Astrocyte (in vitro differentiated cells and primary cell): ENCODE measurements around the gene SLC39A7. TPM values are rescaled to one million over a fixed set of nuclear protein-coding genes. Genes with fewer than 3 reads are reported as not detected.
A peak's percentile ranks its signal among the peaks of the same experiment; 100 is the strongest.

Source experiments
- DNase-seq: peaks from one replicate; pipeline ENCODE4 v3.0.0-alpha.2; 2010; ENCODE audit warnings: low read depth
- FAIRE-seq: peaks from 2 replicates; lab custom pipeline; 2011; peaks lifted over from hg19 to GRCh38; lab: Jason Lieb, UNC
- H2AFZ ChIP-seq: 2 replicates; pipeline ENCODE4 v1.6.0; 2012; ENCODE audit warnings: low read depth, low read length, inconsistent platforms
- H3K27ac ChIP-seq: 2 replicates; pipeline ENCODE4 v1.5.1; 2011; ENCODE audit warnings: low read depth, low read length, inconsistent platforms
- H3K27me3 ChIP-seq: 2 replicates; pipeline ENCODE4 v1.6.0; 2011; ENCODE audit warnings: low read length, inconsistent platforms; ENCODE audit not compliant: insufficient read depth
- H3K36me3 ChIP-seq: 2 replicates; pipeline ENCODE4 v1.5.1; 2011; ENCODE audit warnings: low read length, inconsistent platforms; ENCODE audit not compliant: insufficient read depth
- H3K4me1 ChIP-seq: 2 replicates; pipeline ENCODE4 v1.5.1; 2011; ENCODE audit warnings: low read length, inconsistent platforms; ENCODE audit not compliant: insufficient read depth
- H3K4me2 ChIP-seq: 2 replicates; pipeline ENCODE4 v1.6.0; 2012; ENCODE audit warnings: low read length, inconsistent platforms
- H3K4me3 ChIP-seq: 2 replicates; pipeline ENCODE4 v1.5.1; 2011; ENCODE audit warnings: low read depth, mild to moderate bottlenecking, low read length, inconsistent platforms; ENCODE audit not compliant: insufficient read depth
- H3K79me2 ChIP-seq: 2 replicates; pipeline ENCODE4 v1.6.0; 2012; ENCODE audit warnings: mild to moderate bottlenecking, low read length, inconsistent platforms; ENCODE audit not compliant: insufficient read depth
- H3K9ac ChIP-seq: 2 replicates; pipeline ENCODE4 v1.6.0; 2012; ENCODE audit warnings: mild to moderate bottlenecking, low read length, inconsistent platforms
- H3K9me3 ChIP-seq: 2 replicates; pipeline ENCODE4 v1.5.1; 2012; ENCODE audit warnings: low read depth, mild to moderate bottlenecking, low read length, inconsistent platforms; ENCODE audit not compliant: insufficient read depth
- H4K20me1 ChIP-seq: 2 replicates; pipeline ENCODE4 v1.6.0; 2012; ENCODE audit warnings: low read length, inconsistent platforms; ENCODE audit not compliant: insufficient read depth
- H3K27ac Mint-ChIP-seq: one replicate; pipeline ENCODE4 v1.8.0; 2021; ENCODE audit warnings: mild to moderate bottlenecking, mixed read lengths; ENCODE audit not compliant: unreplicated experiment
- H3K27me3 Mint-ChIP-seq: one replicate; pipeline ENCODE4 v1.8.0; 2021; ENCODE audit warnings: low read depth, mixed read lengths; ENCODE audit not compliant: unreplicated experiment
- H3K36me3 Mint-ChIP-seq: one replicate; pipeline ENCODE4 v1.8.0; 2021; ENCODE audit warnings: low read depth, mixed read lengths; ENCODE audit not compliant: unreplicated experiment
- H3K4me1 Mint-ChIP-seq: one replicate; pipeline ENCODE4 v1.8.0; 2021; ENCODE audit warnings: low read depth, mixed read lengths; ENCODE audit not compliant: unreplicated experiment
- H3K4me3 Mint-ChIP-seq: one replicate; pipeline ENCODE4 v1.8.0; 2021; ENCODE audit warnings: mild to moderate bottlenecking, moderate library complexity, mixed read lengths; ENCODE audit not compliant: unreplicated experiment
- H3K9me3 Mint-ChIP-seq: one replicate; pipeline ENCODE4 v1.8.0; 2021; ENCODE audit warnings: mild to moderate bottlenecking, mixed read lengths; ENCODE audit not compliant: unreplicated experiment
- CTCF ChIP-seq: IDR thresholded peaks from 2 replicates; pipeline ENCODE4 v1.5.1; 2011; ENCODE audit warnings: low read depth, mild to moderate bottlenecking, inconsistent platforms, low read length, moderate library complexity; ENCODE audit not compliant: insufficient read depth
- EZH2 ChIP-seq: IDR thresholded peaks from 2 replicates; pipeline ENCODE4 v1.6.1; 2012; ENCODE audit warnings: mild to moderate bottlenecking, low read length, inconsistent platforms; ENCODE audit not compliant: insufficient read depth
- total RNA-seq: library from RNA; stranded (reverse); gene quantifications from 2 replicates; pipeline ENCODE4 v1.2.1, GENCODE V29; 2021

Gene SLC39A7
- total RNA-seq, 1 donor from 2014 or later, result 150 TPM

GRCh38 chr6:33160096-33160495 is 40.6 kb upstream of the SLC39A7 start:
- no peak for FAIRE-seq
- no peak overlapping the region for H3K4me3 Mint-ChIP-seq

GRCh38 chr6:33160728-33161344 is 39.8 kb upstream of the SLC39A7 start:
- Histone ChIP-seq H3K9ac (peak overlapping the region; percentile 70), H3K4me1 (peaks cover 16% of the 10 kb centered on the region), H3K27ac (no peak overlapping the region), H3K4me3 (peak overlapping the region; percentile 52), H3K9me3 (no peaks in the 10 kb centered on the region), H3K79me2 (no peaks in the 10 kb centered on the region), H3K4me2 (peak overlapping the region; percentile 85), H3K27me3 (peaks cover 2% of the 10 kb centered on the region), H3K36me3 (no peaks in the 10 kb centered on the region), H2AFZ (peak overlapping the region; percentile 82), H4K20me1 (no peaks in the 10 kb centered on the region)
- no peak overlapping the region for H3K27ac Mint-ChIP-seq
- DNase-seq (peak; percentile 95), FAIRE-seq (no peak)
- peak overlapping the region; percentile 80 for H3K4me3 Mint-ChIP-seq
- peaks cover 4% of the 10 kb centered on the region for H3K4me1 Mint-ChIP-seq
- H3K27me3 Mint-ChIP-seq, result peaks cover 32% of the 10 kb centered on the region
- H3K9me3 Mint-ChIP-seq, result no peaks in the 10 kb centered on the region
- no peaks in the 10 kb centered on the region for H3K36me3 Mint-ChIP-seq
- no peak for TF ChIP-seq CTCF

More at GRCh38 chr6:33160096-33160495, 40.6 kb upstream of the SLC39A7 start:
- Histone ChIP-seq H3K79me2 (no peaks in the 10 kb centered on the region), H3K27ac (no peak overlapping the region), H4K20me1 (no peaks in the 10 kb centered on the region), H3K9ac (no peak overlapping the region), H3K4me1 (peaks cover 16% of the 10 kb centered on the region), H2AFZ (no peak overlapping the region), H3K4me3 (no peak overlapping the region), H3K36me3 (no peaks in the 10 kb centered on the region), H3K9me3 (no peaks in the 10 kb centered on the region), H3K27me3 (peaks cover 2% of the 10 kb centered on the region), H3K4me2 (no peak overlapping the region)
- DNase-seq, result no peak
- Mint-ChIP-seq H3K4me1 (peaks cover 4% of the 10 kb centered on the region), H3K27me3 (peaks cover 26% of the 10 kb centered on the region), H3K27ac (no peak overlapping the region), H3K9me3 (no peaks in the 10 kb centered on the region), H3K36me3 (no peaks in the 10 kb centered on the region)
- TF ChIP-seq EZH2 (no peak), CTCF (no peak)
